Mesendoderm (in vitro differentiated cells): ENCODE data around the gene GABBR2.

Experiments used
- DNase-seq: peaks from one replicate; pipeline ENCODE4 v3.0.0; 2013
- H2AK5ac ChIP-seq: 2 replicates; pipeline ENCODE4 v1.6.1; 2013; ENCODE audit warnings: low read length, inconsistent platforms
- H2BK120ac ChIP-seq: 2 replicates; pipeline ENCODE4 v1.6.1; 2013; ENCODE audit warnings: low read depth, mild to moderate bottlenecking, low read length, moderate library complexity, mixed read lengths
- H2BK15ac ChIP-seq: replicated peaks from 2 replicates; pipeline ENCODE4 v1.6.1; 2013; ENCODE audit warnings: low read depth, mild to moderate bottlenecking, moderate library complexity
- H2BK5ac ChIP-seq: 2 replicates; pipeline ENCODE4 v1.6.1; 2013; ENCODE audit warnings: low read length, inconsistent platforms
- H3K18ac ChIP-seq: 2 replicates; pipeline ENCODE4 v1.6.1; 2013; ENCODE audit warnings: mild to moderate bottlenecking, low read length, mixed read lengths
- H3K23ac ChIP-seq: one replicate; pipeline ENCODE4 v1.6.1; 2013; ENCODE audit warnings: low read length
- H3K27ac ChIP-seq: 2 replicates; pipeline ENCODE4 v1.5.1; 2013; ENCODE audit warnings: low read depth, mild to moderate bottlenecking, inconsistent platforms, low read length, moderate library complexity
- H3K27me3 ChIP-seq: 2 replicates; pipeline ENCODE4 v1.6.1; 2013; ENCODE audit warnings: low read length, control low read depth, mild to moderate bottlenecking, inconsistent platforms; ENCODE audit not compliant: insufficient read depth, poor library complexity
- H3K36me3 ChIP-seq: 2 replicates; pipeline ENCODE4 v1.6.1; 2013; ENCODE audit warnings: low read length, inconsistent platforms; ENCODE audit not compliant: control insufficient read depth, insufficient read depth
- H3K4ac ChIP-seq: one replicate; pipeline ENCODE4 v1.6.1; 2013; ENCODE audit warnings: low read depth, mild to moderate bottlenecking, low read length, moderate library complexity
- H3K4me1 ChIP-seq: 2 replicates; pipeline ENCODE4 v1.6.1; 2013; ENCODE audit warnings: low read depth, low read length, inconsistent platforms; ENCODE audit not compliant: control insufficient read depth
- H3K4me2 ChIP-seq: 2 replicates; pipeline ENCODE4 v1.6.1; 2013; ENCODE audit warnings: low read length
- H3K4me3 ChIP-seq: 2 replicates; pipeline ENCODE4 v1.5.1; 2013; ENCODE audit warnings: mild to moderate bottlenecking, low read length
- H3K56ac ChIP-seq: one replicate; pipeline ENCODE4 v1.6.1; 2013; ENCODE audit warnings: low read length
- H3K79me1 ChIP-seq: 2 replicates; pipeline ENCODE4 v1.6.1; 2013; ENCODE audit warnings: low read length, inconsistent platforms
- H3K79me2 ChIP-seq: 2 replicates; pipeline ENCODE4 v1.6.1; 2013; ENCODE audit warnings: mild to moderate bottlenecking, low read length; ENCODE audit not compliant: control insufficient read depth, insufficient read depth
- H3K9ac ChIP-seq: 2 replicates; pipeline ENCODE4 v1.6.1; 2013; ENCODE audit warnings: low read length, inconsistent platforms
- H4K5ac ChIP-seq: one replicate; pipeline ENCODE4 v1.6.1; 2013; ENCODE audit warnings: low read length
- H4K8ac ChIP-seq: one replicate; pipeline ENCODE4 v1.6.1; 2013; ENCODE audit warnings: low read depth, mild to moderate bottlenecking, control low read depth, low read length, moderate library complexity
- WGBS: extraction: QIAGEN DNeasy Blood & Tissue Kit; methylation state at CpG from one replicate; pipeline ENCODE4 v1.1.7; 2013; ENCODE audit warnings: low lambda C conversion rate, missing lambda C conversion rate; ENCODE audit not compliant: insufficient coverage; ENCODE audit errors: extremely low coverage; 5-methylcytosine and 5-hydroxymethylcytosine counted together

GABBR2 gene

GRCh38 chr9:98310752-98311392, 397.9 kb downstream of the GABBR2 start:
- Histone ChIP-seq H2AK5ac (no peak overlapping the region), H2BK5ac (no peak overlapping the region), H4K8ac (no peak overlapping the region), H3K27ac (no peak overlapping the region), H3K79me1 (no peaks in the 10 kb centered on the region), H3K79me2 (no peaks in the 10 kb centered on the region), H3K4me1 (peaks cover 13% of the 10 kb centered on the region), H3K4me2 (no peak overlapping the region), H2BK15ac (no peak overlapping the region), H3K27me3 (no peaks in the 10 kb centered on the region), H4K5ac (no peak overlapping the region), H2BK120ac (no peak overlapping the region), H3K56ac (no peak overlapping the region), H3K23ac (no peak overlapping the region), H3K4ac (no peak overlapping the region), H3K9ac (no peak overlapping the region), H3K36me3 (no peaks in the 10 kb centered on the region), H3K18ac (no peak overlapping the region), H3K4me3 (no peak overlapping the region)
- no peak for DNase-seq
- no CpG with 5 or more reads among the region's 6 CpGs for WGBS

DNA sequence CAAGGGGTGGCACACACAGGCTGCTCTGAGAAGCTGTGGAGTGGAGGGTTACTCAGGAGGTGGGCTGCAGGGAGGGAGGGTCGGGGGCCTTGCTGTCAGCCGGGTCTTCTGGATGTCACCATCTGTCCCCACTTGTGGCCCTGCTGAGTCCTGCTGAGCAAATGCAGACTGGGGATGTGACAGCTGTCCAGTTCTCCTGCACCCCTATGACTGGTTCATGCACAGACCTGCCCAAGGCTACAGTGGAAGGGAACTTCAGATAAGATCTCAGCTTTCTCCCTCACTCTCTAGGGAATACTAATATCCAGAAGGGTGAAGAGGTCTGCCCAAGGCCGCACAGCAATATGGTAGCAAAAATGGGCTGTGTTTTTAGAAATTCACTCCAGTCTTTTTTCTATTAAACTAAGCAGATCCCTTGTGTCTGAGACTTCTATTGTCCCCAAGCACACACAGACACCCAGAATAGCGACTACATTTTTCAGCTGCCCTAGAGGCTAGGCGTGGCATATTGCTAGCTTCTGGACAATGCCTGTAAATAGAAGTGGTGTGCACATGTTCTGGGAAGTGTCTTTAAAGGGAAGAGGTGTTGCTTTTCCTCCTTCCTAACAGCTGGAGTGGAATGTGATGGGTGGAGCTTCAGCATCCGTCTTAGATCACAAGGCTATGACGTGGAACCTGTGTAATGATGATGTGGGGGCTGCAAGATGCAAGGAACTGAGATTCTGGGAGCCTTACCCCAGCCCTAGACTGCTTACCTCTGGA, 402.2 kb downstream of the GABBR2 start:
- no peak overlapping the region for H3K18ac ChIP-seq
- H3K4me2 ChIP-seq, result no peak overlapping the region
- no peak overlapping the region for H4K5ac ChIP-seq
- WGBS, result no CpG with 5 or more reads among the region's 7 CpGs
- H3K9ac ChIP-seq, result no peak overlapping the region
- no peak overlapping the region for H3K4ac ChIP-seq
- H3K79me1 ChIP-seq, result no peaks in the 10 kb centered on the region
- H3K23ac ChIP-seq, result no peak overlapping the region
- no peak overlapping the region for H2BK120ac ChIP-seq
- H2BK5ac ChIP-seq, result no peak overlapping the region
- no peaks in the 10 kb centered on the region for H3K36me3 ChIP-seq
- no peaks in the 10 kb centered on the region for H3K79me2 ChIP-seq
- H3K4me3 ChIP-seq, result no peak overlapping the region
- no peak overlapping the region for H2BK15ac ChIP-seq
- no peak overlapping the region for H3K56ac ChIP-seq
- no peaks in the 10 kb centered on the region for H3K27me3 ChIP-seq
- no peaks in the 10 kb centered on the region for H3K4me1 ChIP-seq
- no peak overlapping the region for H2AK5ac ChIP-seq
- DNase-seq, result no peak
- no peak overlapping the region for H3K27ac ChIP-seq
- no peak overlapping the region for H4K8ac ChIP-seq

- Histone ChIP-seq H4K8ac (no peak overlapping the region), H2AK5ac (no peak overlapping the region), H3K9ac (no peak overlapping the region), H3K79me1 (no peaks in the 10 kb centered on the region), H3K56ac (peak overlapping the region; percentile 4), H3K27me3 (no peaks in the 10 kb centered on the region), H3K18ac (no peak overlapping the region), H2BK5ac (no peak overlapping the region), H3K36me3 (no peaks in the 10 kb centered on the region), H4K5ac (no peak overlapping the region), H3K4me3 (no peak overlapping the region), H2BK15ac (no peak overlapping the region), H2BK120ac (no peak overlapping the region), H3K27ac (no peak overlapping the region), H3K4me1 (no peaks in the 10 kb centered on the region), H3K4ac (no peak overlapping the region), H3K79me2 (no peaks in the 10 kb centered on the region), H3K4me2 (no peak overlapping the region), H3K23ac (no peak overlapping the region)
- no CpG with 5 or more reads among the region's 4 CpGs for WGBS
- no peak for DNase-seq
Measured at GRCh38 chr9:98304381-98304780, 404.4 kb downstream of the GABBR2 start.

GRCh38 chr9:98303633-98304125, 405.1 kb downstream of the GABBR2 start:
- WGBS, result no CpG with 5 or more reads among the region's 8 CpGs
- peak overlapping the region; percentile 6 for H3K4ac ChIP-seq
- no peaks in the 10 kb centered on the region for H3K27me3 ChIP-seq
- H3K36me3 ChIP-seq, result no peaks in the 10 kb centered on the region
- no peak overlapping the region for H4K8ac ChIP-seq
- H3K56ac ChIP-seq, result peak overlapping the region; percentile 40
- H3K9ac ChIP-seq, result no peak overlapping the region
- H2AK5ac ChIP-seq, result peak overlapping the region; percentile 16
- no peak overlapping the region for H3K23ac ChIP-seq
- no peak overlapping the region for H2BK15ac ChIP-seq
- no peak overlapping the region for H3K4me3 ChIP-seq
- H4K5ac ChIP-seq, result no peak overlapping the region
- no peak overlapping the region for H2BK5ac ChIP-seq
- H3K79me2 ChIP-seq, result no peaks in the 10 kb centered on the region
- no peaks in the 10 kb centered on the region for H3K4me1 ChIP-seq
- H3K79me1 ChIP-seq, result no peaks in the 10 kb centered on the region
- H2BK120ac ChIP-seq, result peak overlapping the region; percentile 8
- DNase-seq, result no peak
- no peak overlapping the region for H3K4me2 ChIP-seq
- H3K27ac ChIP-seq, result no peak overlapping the region
- H3K18ac ChIP-seq, result peak overlapping the region; percentile 53

DNA sequence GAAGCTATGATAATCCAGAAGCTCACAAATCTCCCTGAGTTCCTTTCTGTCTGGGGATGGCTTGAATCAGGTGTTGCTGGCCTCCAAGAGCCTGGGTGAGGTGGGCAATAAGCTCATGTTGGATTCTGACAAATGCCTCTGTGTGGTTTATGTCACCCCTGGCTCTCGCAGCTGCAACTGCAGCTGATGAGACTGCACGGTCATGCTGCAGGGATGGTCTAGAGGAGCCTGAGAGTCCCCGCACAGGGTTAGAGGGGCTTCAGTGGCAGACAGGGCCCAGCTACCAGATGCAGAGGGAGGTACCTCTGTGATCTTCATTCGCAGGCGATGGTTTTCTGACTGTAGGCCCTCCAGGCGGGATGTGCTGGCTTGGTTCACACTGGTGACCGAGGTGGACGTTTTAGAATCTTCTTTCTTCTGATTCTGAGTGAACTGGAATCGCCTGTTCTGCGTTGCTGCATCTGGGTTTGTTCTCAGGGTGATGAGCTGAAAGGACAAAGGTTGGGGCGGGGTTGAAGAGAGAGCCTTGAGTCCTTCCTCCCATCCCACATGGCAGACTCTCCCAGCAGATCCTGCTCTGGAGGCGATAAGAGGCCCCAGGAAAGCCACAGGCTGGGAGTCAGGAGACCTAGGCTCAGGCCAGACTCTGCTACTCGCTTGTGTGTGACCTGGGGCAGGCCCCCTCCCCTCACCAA, 405.6 kb downstream of the GABBR2 start:
- no peaks in the 10 kb centered on the region for H3K79me2 ChIP-seq
- WGBS, result no CpG with 5 or more reads among the region's 13 CpGs

More for the DNA sequence above, 405.6 kb downstream of the GABBR2 start:
- Histone ChIP-seq H4K5ac (no peak overlapping the region), H3K27me3 (no peaks in the 10 kb centered on the region), H3K18ac (peak overlapping the region; percentile 53), H3K79me1 (no peaks in the 10 kb centered on the region), H3K27ac (no peak overlapping the region), H3K9ac (no peak overlapping the region), H2BK5ac (no peak overlapping the region), H4K8ac (no peak overlapping the region), H3K36me3 (no peaks in the 10 kb centered on the region), H3K4me3 (no peak overlapping the region), H2AK5ac (peak overlapping the region; percentile 16), H3K4me2 (no peak overlapping the region), H3K56ac (peak overlapping the region; percentile 40), H3K4me1 (no peaks in the 10 kb centered on the region), H3K4ac (peak overlapping the region; percentile 6), H3K23ac (no peak overlapping the region), H2BK15ac (no peak overlapping the region), H2BK120ac (peak overlapping the region; percentile 8)
- no peak for DNase-seq
